ENCODE data around the gene SLC7A4.

GRCh38 chr22:20983081-20983771, 49.1 kb downstream of the SLC7A4 start:
- TF ChIP-seq EZH2 (IDR thresholded peaks at IDR 0.05): no peak
- TF ChIP-seq POLR2AphosphoS5 (IDR thresholded peaks at IDR 0.05; ENCODE audit: borderline replicate concordance, low read depth, low read length): no peak
- no peak for TF ChIP-seq FOXP2 (optimal IDR thresholded peaks at IDR 0.05; ENCODE audit: control extremely low read depth, extremely low read length, insufficient read depth)

All from SK-N-MC (cell line).